Progenitor cell of endocrine pancreas (in vitro differentiated cells): ENCODE data around the gene SVBP. TPM values are rescaled to one million over a fixed set of nuclear protein-coding genes. Genes with fewer than 3 reads are reported as not detected.

Experiments
- DNase-seq: peaks from one replicate; pipeline ENCODE4 v3.0.0; 2021; ENCODE audit warnings: low spot score; ENCODE audit not compliant: unreplicated experiment
- H3K27ac Mint-ChIP-seq: 2 replicates; pipeline ENCODE4 v1.8.0; 2021; ENCODE audit warnings: mild to moderate bottlenecking, moderate library complexity, mixed read lengths
- H3K27me3 Mint-ChIP-seq: 2 replicates; pipeline ENCODE4 v1.8.0; 2021; ENCODE audit warnings: mixed read lengths
- H3K36me3 Mint-ChIP-seq: 2 replicates; pipeline ENCODE4 v1.8.0; 2022; ENCODE audit warnings: mixed read lengths; ENCODE audit not compliant: insufficient read depth
- H3K4me1 Mint-ChIP-seq: 2 replicates; pipeline ENCODE4 v1.8.0; 2021; ENCODE audit warnings: low read depth, mixed read lengths
- H3K4me3 Mint-ChIP-seq: 2 replicates; pipeline ENCODE4 v1.8.0; 2021; ENCODE audit warnings: low read depth, mild to moderate bottlenecking, moderate library complexity, mixed read lengths
- H3K9me3 Mint-ChIP-seq: 2 replicates; pipeline ENCODE4 v1.8.0; 2021; ENCODE audit warnings: low read depth, mixed read lengths
- CTCF ChIP-seq: fragments of 200-600 bp; sonication (generic); IDR thresholded peaks from one replicate; pipeline ENCODE4 v1.5.0; 2021; ENCODE audit warnings: antibody characterized with exemption, mild to moderate bottlenecking; ENCODE audit not compliant: unreplicated experiment
- total RNA-seq: library from RNA; stranded (reverse); gene quantifications from 2 replicates; pipeline ENCODE4 v1.2.1, GENCODE V29; 2021

Gene SVBP
- total RNA-seq, 1 donor from 2014 or later, result 65.8 TPM

- no peak for TF ChIP-seq CTCF
- no peaks in the 10 kb centered on the region for H3K36me3 Mint-ChIP-seq
- H3K4me1 Mint-ChIP-seq, result peaks cover 9% of the 10 kb centered on the region
- H3K27me3 Mint-ChIP-seq, result no peaks in the 10 kb centered on the region
- no peak overlapping the region for H3K27ac Mint-ChIP-seq
- no peak for DNase-seq
- H3K9me3 Mint-ChIP-seq, result no peaks in the 10 kb centered on the region
- no peak overlapping the region for H3K4me3 Mint-ChIP-seq
Measured at GRCh38 chr1:42838482-42839190, 21.4 kb upstream of the SVBP start.

- Mint-ChIP-seq H3K36me3 (no peaks in the 10 kb centered on the region), H3K9me3 (no peaks in the 10 kb centered on the region), H3K27ac (no peak overlapping the region), H3K4me1 (peaks cover 9% of the 10 kb centered on the region), H3K27me3 (no peaks in the 10 kb centered on the region), H3K4me3 (no peak overlapping the region)
- no peak for DNase-seq
- TF ChIP-seq CTCF, result no peak
Measured at GRCh38 chr1:42837709-42838108, 20.5 kb upstream of the SVBP start.

- DNase-seq, result no peak
- Mint-ChIP-seq H3K27ac (no peak overlapping the region), H3K27me3 (no peaks in the 10 kb centered on the region), H3K4me1 (peaks cover 9% of the 10 kb centered on the region), H3K36me3 (no peaks in the 10 kb centered on the region), H3K9me3 (no peaks in the 10 kb centered on the region), H3K4me3 (no peak overlapping the region)
- TF ChIP-seq CTCF, result no peak
Measured at GRCh38 chr1:42835422-42835821, 18.2 kb upstream of the SVBP start.

- Mint-ChIP-seq H3K4me3 (no peak overlapping the region), H3K27me3 (no peaks in the 10 kb centered on the region), H3K4me1 (peaks cover 9% of the 10 kb centered on the region), H3K9me3 (no peaks in the 10 kb centered on the region), H3K27ac (no peak overlapping the region), H3K36me3 (peaks cover 1% of the 10 kb centered on the region)
- no peak for TF ChIP-seq CTCF
- DNase-seq, result no peak
Measured at GRCh38 chr1:42834803-42835202, 17.6 kb upstream of the SVBP start.

- Mint-ChIP-seq H3K27ac (no peak overlapping the region), H3K36me3 (peaks cover 1% of the 10 kb centered on the region), H3K4me3 (no peak overlapping the region), H3K9me3 (no peaks in the 10 kb centered on the region), H3K27me3 (no peaks in the 10 kb centered on the region), H3K4me1 (peaks cover 9% of the 10 kb centered on the region)
- DNase-seq, result no peak
- TF ChIP-seq CTCF, result no peak
Measured at GRCh38 chr1:42833981-42834380, 16.8 kb upstream of the SVBP start.
